Activated T-helper 17 cell treated with anti-CD3 and anti-CD28 coated beads, Interleukin-2, amount 50 U/mL, for 72 hours (primary cell): ENCODE measurements around the gene HNRNPCL1. TPM values are rescaled to one million over a fixed set of nuclear protein-coding genes. Genes with fewer than 3 reads are reported as not detected.
"Not testable (repeated sequence)": the region's sequence is repeated elsewhere in the genome, so short reads cannot be mapped to it uniquely, and the experiment has no call there.

Experiments
- ATAC-seq: fragments of 150-1000 bp; cut with Tn5 transposase; replicated peaks from 2 replicates; pipeline ENCODE4 v1.10.0; 2021; ENCODE audit warnings: mild to moderate bottlenecking, moderate library complexity
- H3K27ac Mint-ChIP-seq: one replicate; pipeline ENCODE4 v1.8.0; 2022; ENCODE audit warnings: mixed read lengths
- H3K27me3 Mint-ChIP-seq: one replicate; pipeline ENCODE4 v1.8.0; 2022; ENCODE audit warnings: mixed read lengths
- H3K36me3 Mint-ChIP-seq: one replicate; pipeline ENCODE4 v1.8.0; 2022; ENCODE audit warnings: low read depth, mild to moderate bottlenecking, mixed read lengths
- H3K4me1 Mint-ChIP-seq: one replicate; pipeline ENCODE4 v1.8.0; 2022; ENCODE audit warnings: mixed read lengths
- H3K4me3 Mint-ChIP-seq: one replicate; pipeline ENCODE4 v1.8.0; 2022; ENCODE audit warnings: mild to moderate bottlenecking, mixed read lengths
- H3K9me3 Mint-ChIP-seq: one replicate; pipeline ENCODE4 v1.8.0; 2022; ENCODE audit warnings: mixed read lengths
- total RNA-seq, 2 donors: library from RNA; stranded (reverse); gene quantifications; one replicate each; pipeline ENCODE4 v1.2.3, GENCODE V29; 2022

The HNRNPCL1 gene
- total RNA-seq, result not detected

DNA sequence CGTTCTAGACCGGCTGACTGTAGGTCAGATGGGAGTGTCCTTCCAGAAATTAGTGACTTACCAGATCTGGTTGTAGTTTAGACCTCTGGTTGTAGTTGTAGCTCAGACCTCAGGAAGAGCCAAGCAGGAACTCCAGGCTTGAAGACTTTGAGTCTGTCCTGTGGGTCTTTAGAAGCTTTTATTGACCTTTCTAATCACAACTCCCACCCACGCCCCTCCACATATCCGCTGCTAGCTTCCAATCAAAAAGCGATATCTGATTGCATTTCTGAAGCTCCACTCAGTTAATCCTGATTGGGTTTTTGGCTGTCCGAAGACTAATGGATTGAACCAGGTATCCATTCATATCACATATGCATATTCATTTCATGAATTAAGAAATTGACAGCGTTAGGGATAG lies at the start of gene HNRNPCL1:
Gene HNRNPCL1, minus strand, starts transcription at position 101 of the 400 bp plus-strand sequence. CDS start 431 bp downstream, outside the sequence.
- ATAC-seq, H3K9me3 Mint-ChIP-seq, H3K4me1 Mint-ChIP-seq, H3K4me3 Mint-ChIP-seq, H3K36me3 Mint-ChIP-seq, H3K27ac Mint-ChIP-seq: not testable (repeated sequence)
- peaks cover 11% of the 10 kb centered on the region for H3K27me3 Mint-ChIP-seq

- H3K9me3 Mint-ChIP-seq, H3K36me3 Mint-ChIP-seq, H3K27ac Mint-ChIP-seq, ATAC-seq, H3K27me3 Mint-ChIP-seq, H3K4me3 Mint-ChIP-seq, H3K4me1 Mint-ChIP-seq: not testable (repeated sequence)
These were observed 49.6 kb upstream of the HNRNPCL1 start, which contains the start of gene PRAMEF10 for GRCh38 chr1:12898170-12898569. Gene PRAMEF10, minus strand, starts transcription at chr1:12898270. Its CDS starts 2,423 bp downstream, at chr1:12895847.

DNA sequence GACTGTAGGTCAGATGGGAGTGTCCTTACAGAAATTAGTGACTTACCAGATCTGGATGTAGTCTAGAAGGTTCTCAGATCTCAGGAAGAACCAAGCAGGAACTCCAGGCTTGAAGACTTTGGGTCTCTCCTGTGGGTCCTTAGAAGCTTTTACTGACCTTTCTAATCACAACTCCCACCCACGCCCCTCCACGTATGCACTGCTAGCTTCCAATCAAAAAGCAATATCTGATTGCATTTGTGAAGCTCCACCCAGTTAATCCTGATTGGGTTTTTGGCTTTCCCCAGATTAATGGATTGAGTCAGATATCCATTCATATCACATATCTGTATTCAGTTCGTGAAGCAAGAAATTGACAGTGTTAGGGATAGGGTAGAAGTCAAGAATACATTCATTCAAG lies 37.6 kb upstream of the HNRNPCL1 start, which contains the start of gene PRAMEF4:
Gene PRAMEF4, minus strand, starts transcription at position 101 of the 400 bp plus-strand sequence. CDS start 2,807 bp downstream, outside the sequence.
- H3K27ac Mint-ChIP-seq, ATAC-seq, H3K36me3 Mint-ChIP-seq, H3K27me3 Mint-ChIP-seq, H3K9me3 Mint-ChIP-seq, H3K4me1 Mint-ChIP-seq, H3K4me3 Mint-ChIP-seq: not testable (repeated sequence)

- not testable (repeated sequence) for H3K27ac Mint-ChIP-seq, H3K9me3 Mint-ChIP-seq, H3K27me3 Mint-ChIP-seq, H3K4me3 Mint-ChIP-seq, H3K36me3 Mint-ChIP-seq, H3K4me1 Mint-ChIP-seq, ATAC-seq
These were observed 29.9 kb upstream of the HNRNPCL1 start for GRCh38 chr1:12878453-12878852.

GRCh38 chr1:12863131-12863880 lies 14.8 kb upstream of the HNRNPCL1 start:
- H3K4me3 Mint-ChIP-seq, H3K27me3 Mint-ChIP-seq, H3K27ac Mint-ChIP-seq, ATAC-seq, H3K36me3 Mint-ChIP-seq, H3K4me1 Mint-ChIP-seq, H3K9me3 Mint-ChIP-seq: not testable (repeated sequence)

- not testable (repeated sequence) for H3K27me3 Mint-ChIP-seq, H3K36me3 Mint-ChIP-seq, ATAC-seq, H3K9me3 Mint-ChIP-seq, H3K4me3 Mint-ChIP-seq, H3K4me1 Mint-ChIP-seq, H3K27ac Mint-ChIP-seq
These were observed 8.3 kb upstream of the HNRNPCL1 start, which contains the start of gene PRAMEF2 for GRCh38 chr1:12856786-12857185. Gene PRAMEF2, plus strand, starts transcription at chr1:12857086. Its CDS starts 1,924 bp downstream, at chr1:12859010.

GRCh38 chr1:12851779-12852178 lies 3.3 kb upstream of the HNRNPCL1 start:
- H3K36me3 Mint-ChIP-seq, result no peaks in the 10 kb centered on the region
- H3K4me1 Mint-ChIP-seq, result no peaks in the 10 kb centered on the region
- ATAC-seq, result no peak
- no peaks in the 10 kb centered on the region for H3K9me3 Mint-ChIP-seq
- no peak overlapping the region for H3K27ac Mint-ChIP-seq
- no peak overlapping the region for H3K4me3 Mint-ChIP-seq
- peaks cover 7% of the 10 kb centered on the region for H3K27me3 Mint-ChIP-seq

DNA sequence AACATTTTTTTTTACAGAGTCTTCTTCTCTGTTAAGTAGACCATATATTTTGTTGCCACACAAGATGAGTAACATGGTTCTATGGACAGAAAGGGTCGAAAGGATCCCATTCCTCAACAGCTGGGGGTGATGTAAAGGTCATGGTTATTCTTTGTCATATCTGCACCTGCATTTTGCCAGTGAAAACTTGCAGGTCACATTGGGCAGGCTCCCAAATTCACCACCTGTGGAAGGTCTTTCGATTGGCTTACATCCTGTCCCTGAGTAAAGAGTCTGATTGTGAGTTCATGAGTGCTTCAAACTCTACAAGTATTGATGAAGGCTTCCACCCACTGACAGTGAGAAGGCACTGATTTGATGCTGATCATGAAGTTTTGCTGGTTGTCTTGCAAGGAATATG lies 15.3 kb downstream of the HNRNPCL1 start:
- H3K4me1 Mint-ChIP-seq, H3K36me3 Mint-ChIP-seq: not testable (repeated sequence)

DNA sequence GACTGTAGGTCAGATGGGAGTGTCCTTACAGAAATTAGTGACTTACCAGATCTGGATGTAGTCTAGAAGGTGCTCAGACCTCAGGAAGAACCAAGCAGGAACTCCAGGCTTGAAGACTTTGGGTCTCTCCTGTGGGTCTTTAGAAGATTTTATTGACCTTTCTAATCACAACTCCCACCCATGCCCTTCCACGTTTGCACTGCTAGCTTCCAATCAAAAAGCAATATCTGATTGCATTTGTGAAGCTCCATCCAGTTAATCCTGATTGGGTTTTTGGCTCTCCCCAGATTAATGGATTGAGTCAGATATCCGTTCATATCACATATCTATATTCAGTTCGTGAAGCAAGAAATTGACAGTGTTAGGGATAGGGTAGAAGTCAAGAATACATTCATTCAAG lies 17.2 kb downstream of the HNRNPCL1 start, which contains the start of gene PRAMEF11:
Gene PRAMEF11, minus strand, starts transcription at position 101 of the 400 bp plus-strand sequence. CDS start 2,621 bp downstream, outside the sequence.
- H3K27ac Mint-ChIP-seq, H3K4me1 Mint-ChIP-seq, H3K36me3 Mint-ChIP-seq, H3K9me3 Mint-ChIP-seq, H3K4me3 Mint-ChIP-seq, H3K27me3 Mint-ChIP-seq, ATAC-seq: not testable (repeated sequence)

More for the DNA sequence above, 15.3 kb downstream of the HNRNPCL1 start:
- ATAC-seq, H3K27me3 Mint-ChIP-seq, H3K27ac Mint-ChIP-seq, H3K4me3 Mint-ChIP-seq, H3K9me3 Mint-ChIP-seq: not testable (repeated sequence)

- not testable (repeated sequence) for H3K36me3 Mint-ChIP-seq, H3K27ac Mint-ChIP-seq, H3K4me1 Mint-ChIP-seq, H3K9me3 Mint-ChIP-seq, ATAC-seq, H3K4me3 Mint-ChIP-seq
- H3K27me3 Mint-ChIP-seq, result peaks cover 16% of the 10 kb centered on the region
These were observed 29.5 kb downstream of the HNRNPCL1 start for GRCh38 chr1:12819061-12819460.

- H3K27ac Mint-ChIP-seq, result no peak overlapping the region
- no peak overlapping the region for H3K4me3 Mint-ChIP-seq
- H3K9me3 Mint-ChIP-seq, result no peaks in the 10 kb centered on the region
- peaks cover 34% of the 10 kb centered on the region for H3K27me3 Mint-ChIP-seq
- H3K4me1 Mint-ChIP-seq, result no peaks in the 10 kb centered on the region
- H3K36me3 Mint-ChIP-seq, result no peaks in the 10 kb centered on the region
- ATAC-seq, result no peak
These were observed 37.1 kb downstream of the HNRNPCL1 start for GRCh38 chr1:12811409-12811784.

DNA sequence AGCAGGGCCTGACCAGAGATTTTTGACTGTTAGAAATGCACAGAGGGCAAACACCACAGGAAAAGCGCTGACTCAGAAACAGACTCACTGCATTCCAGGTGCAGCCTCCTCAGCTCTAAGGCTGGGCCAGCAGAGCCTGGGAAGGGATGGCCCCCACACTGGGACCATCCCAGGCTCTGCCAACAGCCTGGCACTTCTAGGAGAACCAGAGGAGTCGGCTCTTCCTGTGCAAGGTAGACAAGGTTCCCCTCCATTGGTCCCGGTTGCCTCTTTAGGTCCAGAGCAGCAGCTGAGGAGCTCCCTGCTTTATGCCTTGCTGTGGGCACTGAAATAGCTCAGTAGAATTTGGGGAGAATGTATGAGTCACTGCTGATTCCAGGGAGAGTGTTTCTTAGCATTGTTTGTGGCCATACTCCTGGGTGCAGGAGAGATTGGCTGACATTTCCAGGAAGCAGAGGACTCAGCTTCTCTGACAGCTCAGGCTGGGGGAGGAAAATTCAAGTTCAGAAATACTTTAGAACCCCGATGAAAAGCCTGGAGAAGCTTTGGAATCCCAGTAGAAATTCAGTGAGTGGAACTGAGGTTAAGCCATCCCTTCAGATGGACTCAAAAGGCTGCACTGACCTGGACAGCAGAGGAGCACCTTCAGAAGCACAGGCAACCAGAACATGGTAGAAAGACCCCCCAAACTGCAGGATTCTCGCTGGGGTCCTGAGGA lies 37.7 kb downstream of the HNRNPCL1 start:
- no peaks in the 10 kb centered on the region for H3K36me3 Mint-ChIP-seq

GRCh38 chr1:12809933-12810332 lies 38.6 kb downstream of the HNRNPCL1 start:
- Mint-ChIP-seq H3K4me1 (no peaks in the 10 kb centered on the region), H3K27me3 (peaks cover 37% of the 10 kb centered on the region), H3K9me3 (peaks cover 6% of the 10 kb centered on the region), H3K36me3 (no peaks in the 10 kb centered on the region), H3K27ac (no peak overlapping the region), H3K4me3 (no peak overlapping the region)
- ATAC-seq, result no peak

More for the DNA sequence above, 37.7 kb downstream of the HNRNPCL1 start:
- no peaks in the 10 kb centered on the region for H3K4me1 Mint-ChIP-seq
- H3K4me3 Mint-ChIP-seq, result no peak overlapping the region
- no peaks in the 10 kb centered on the region for H3K9me3 Mint-ChIP-seq
- ATAC-seq, result no peak
- peaks cover 35% of the 10 kb centered on the region for H3K27me3 Mint-ChIP-seq
- no peak overlapping the region for H3K27ac Mint-ChIP-seq

- no peaks in the 10 kb centered on the region for H3K36me3 Mint-ChIP-seq
These were observed 48.8 kb downstream of the HNRNPCL1 start for GRCh38 chr1:12799730-12800129.

GRCh38 chr1:12798911-12799310 lies 49.6 kb downstream of the HNRNPCL1 start:
- Mint-ChIP-seq H3K27me3 (peaks cover 3% of the 10 kb centered on the region), H3K4me3 (no peak overlapping the region), H3K27ac (no peak overlapping the region), H3K4me1 (no peaks in the 10 kb centered on the region), H3K36me3 (no peaks in the 10 kb centered on the region), H3K9me3 (peaks cover 4% of the 10 kb centered on the region)
- ATAC-seq, result no peak

More at GRCh38 chr1:12799730-12800129, 48.8 kb downstream of the HNRNPCL1 start:
- Mint-ChIP-seq H3K4me1 (no peaks in the 10 kb centered on the region), H3K4me3 (no peak overlapping the region), H3K9me3 (peaks cover 6% of the 10 kb centered on the region), H3K27ac (no peak overlapping the region), H3K27me3 (peaks cover 8% of the 10 kb centered on the region)
- no peak for ATAC-seq
